ENCODE measurements around the gene ONECUT3. TPM values are rescaled to one million over a fixed set of nuclear protein-coding genes. Genes with fewer than 3 reads are reported as not detected.
A peak's percentile ranks its signal among the peaks of the same experiment; 100 is the strongest.

Gene ONECUT3
- total and polyA plus RNA-seq, 9 of the 15 experiments (the other 6 are each of a cell fraction or from before 2014, with no cell fraction given): not detected

DNA sequence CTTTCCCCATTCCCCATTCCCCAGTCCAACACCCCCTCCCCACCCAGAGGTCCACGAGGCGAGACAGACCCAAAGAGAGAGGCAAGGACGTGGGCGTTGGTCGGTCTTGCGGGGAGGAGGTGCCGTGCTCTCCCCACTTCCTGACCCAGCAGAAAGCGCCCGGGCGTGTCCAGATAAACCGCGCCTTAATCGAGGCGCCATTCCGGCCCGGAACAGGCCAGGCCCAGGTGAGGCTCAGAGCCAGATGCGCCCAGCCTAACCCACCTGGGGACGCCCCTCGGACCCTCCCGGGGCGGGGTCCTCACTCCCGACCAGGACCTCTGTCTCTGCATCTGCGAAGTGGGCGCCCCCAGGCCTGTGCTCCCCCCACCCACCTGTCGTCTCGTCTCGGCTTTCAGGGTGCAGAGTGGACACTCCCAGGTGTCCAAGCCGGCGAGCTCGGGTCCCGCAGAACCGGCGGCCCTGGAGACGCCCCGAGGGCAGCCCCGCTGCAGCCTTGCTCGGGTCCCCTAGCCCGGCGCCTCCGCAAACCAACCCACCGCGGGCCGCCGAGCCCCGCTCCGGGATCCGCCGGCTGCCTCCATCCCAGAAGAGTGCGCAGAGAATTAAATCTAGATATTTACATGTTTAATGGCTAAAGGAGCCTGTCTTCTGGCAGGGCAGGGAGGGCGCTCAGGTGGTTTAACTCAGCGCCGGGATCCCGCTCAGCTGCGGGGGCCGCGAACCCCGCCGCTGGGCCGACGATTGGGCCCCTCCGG, 5.0 kb upstream of the ONECUT3 start (continued):
- TF ChIP-seq, protein P1, sequence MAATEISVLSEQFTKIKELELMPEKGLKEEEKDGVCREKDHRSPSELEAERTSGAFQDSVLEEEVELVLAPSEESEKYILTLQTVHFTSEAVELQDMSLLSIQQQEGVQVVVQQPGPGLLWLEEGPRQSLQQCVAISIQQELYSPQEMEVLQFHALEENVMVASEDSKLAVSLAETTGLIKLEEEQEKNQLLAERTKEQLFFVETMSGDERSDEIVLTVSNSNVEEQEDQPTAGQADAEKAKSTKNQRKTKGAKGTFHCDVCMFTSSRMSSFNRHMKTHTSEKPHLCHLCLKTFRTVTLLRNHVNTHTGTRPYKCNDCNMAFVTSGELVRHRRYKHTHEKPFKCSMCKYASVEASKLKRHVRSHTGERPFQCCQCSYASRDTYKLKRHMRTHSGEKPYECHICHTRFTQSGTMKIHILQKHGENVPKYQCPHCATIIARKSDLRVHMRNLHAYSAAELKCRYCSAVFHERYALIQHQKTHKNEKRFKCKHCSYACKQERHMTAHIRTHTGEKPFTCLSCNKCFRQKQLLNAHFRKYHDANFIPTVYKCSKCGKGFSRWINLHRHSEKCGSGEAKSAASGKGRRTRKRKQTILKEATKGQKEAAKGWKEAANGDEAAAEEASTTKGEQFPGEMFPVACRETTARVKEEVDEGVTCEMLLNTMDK (IDR thresholded peaks at IDR 0.05; ENCODE audit: borderline replicate concordance, insufficient read depth, low read depth, low read length, poor library complexity, severe bottlenecking): no peak
- TF ChIP-seq ZNF589 (CRISPR knock-in tag; IDR thresholded peaks at IDR 0.05; ENCODE audit: low read depth) (0 out of 2 replicates have a peak, but pooled peaks have one; percentile 19), ZNF584 (CRISPR knock-in tag; IDR thresholded peaks at IDR 0.05; ENCODE audit: low read depth) (peak; percentile 39; the same call in 1 of the 2 replicates), RNF2 (IDR thresholded peaks at IDR 0.05) (0 out of 2 replicates have a peak, but pooled peaks have one; percentile 30), ASH1L (IDR thresholded peaks at IDR 0.05; ENCODE audit: borderline replicate concordance, low read depth, partially characterized antibody) (no peak), MCM7 (IDR thresholded peaks at IDR 0.05) (no peak), TAF15 (IDR thresholded peaks at IDR 0.05; ENCODE audit: low read depth, low read length) (no peak), BRD4 (IDR thresholded peaks at IDR 0.05) (peak; percentile 87; the same call in 1 of the 2 replicates), NFE2 (IDR thresholded peaks at IDR 0.05; ENCODE audit: low read depth) (no peak; the same call in 1 of the 2 replicates), KAT8 (IDR thresholded peaks at IDR 0.05; ENCODE audit: low read depth) (no peak), ETV5 (CRISPR knock-in tag; IDR thresholded peaks at IDR 0.05; ENCODE audit: low read depth) (peak; percentile 52; the same call in 1 of the 2 replicates), ADNP (tag; IDR thresholded peaks at IDR 0.05) (no peak)
- TF ChIP-seq, protein P2, sequence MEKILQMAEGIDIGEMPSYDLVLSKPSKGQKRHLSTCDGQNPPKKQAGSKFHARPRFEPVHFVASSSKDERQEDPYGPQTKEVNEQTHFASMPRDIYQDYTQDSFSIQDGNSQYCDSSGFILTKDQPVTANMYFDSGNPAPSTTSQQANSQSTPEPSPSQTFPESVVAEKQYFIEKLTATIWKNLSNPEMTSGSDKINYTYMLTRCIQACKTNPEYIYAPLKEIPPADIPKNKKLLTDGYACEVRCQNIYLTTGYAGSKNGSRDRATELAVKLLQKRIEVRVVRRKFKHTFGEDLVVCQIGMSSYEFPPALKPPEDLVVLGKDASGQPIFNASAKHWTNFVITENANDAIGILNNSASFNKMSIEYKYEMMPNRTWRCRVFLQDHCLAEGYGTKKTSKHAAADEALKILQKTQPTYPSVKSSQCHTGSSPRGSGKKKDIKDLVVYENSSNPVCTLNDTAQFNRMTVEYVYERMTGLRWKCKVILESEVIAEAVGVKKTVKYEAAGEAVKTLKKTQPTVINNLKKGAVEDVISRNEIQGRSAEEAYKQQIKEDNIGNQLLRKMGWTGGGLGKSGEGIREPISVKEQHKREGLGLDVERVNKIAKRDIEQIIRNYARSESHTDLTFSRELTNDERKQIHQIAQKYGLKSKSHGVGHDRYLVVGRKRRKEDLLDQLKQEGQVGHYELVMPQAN (IDR thresholded peaks at IDR 0.05; ENCODE audit: borderline replicate concordance): no peak
- TF ChIP-seq, protein P3, sequence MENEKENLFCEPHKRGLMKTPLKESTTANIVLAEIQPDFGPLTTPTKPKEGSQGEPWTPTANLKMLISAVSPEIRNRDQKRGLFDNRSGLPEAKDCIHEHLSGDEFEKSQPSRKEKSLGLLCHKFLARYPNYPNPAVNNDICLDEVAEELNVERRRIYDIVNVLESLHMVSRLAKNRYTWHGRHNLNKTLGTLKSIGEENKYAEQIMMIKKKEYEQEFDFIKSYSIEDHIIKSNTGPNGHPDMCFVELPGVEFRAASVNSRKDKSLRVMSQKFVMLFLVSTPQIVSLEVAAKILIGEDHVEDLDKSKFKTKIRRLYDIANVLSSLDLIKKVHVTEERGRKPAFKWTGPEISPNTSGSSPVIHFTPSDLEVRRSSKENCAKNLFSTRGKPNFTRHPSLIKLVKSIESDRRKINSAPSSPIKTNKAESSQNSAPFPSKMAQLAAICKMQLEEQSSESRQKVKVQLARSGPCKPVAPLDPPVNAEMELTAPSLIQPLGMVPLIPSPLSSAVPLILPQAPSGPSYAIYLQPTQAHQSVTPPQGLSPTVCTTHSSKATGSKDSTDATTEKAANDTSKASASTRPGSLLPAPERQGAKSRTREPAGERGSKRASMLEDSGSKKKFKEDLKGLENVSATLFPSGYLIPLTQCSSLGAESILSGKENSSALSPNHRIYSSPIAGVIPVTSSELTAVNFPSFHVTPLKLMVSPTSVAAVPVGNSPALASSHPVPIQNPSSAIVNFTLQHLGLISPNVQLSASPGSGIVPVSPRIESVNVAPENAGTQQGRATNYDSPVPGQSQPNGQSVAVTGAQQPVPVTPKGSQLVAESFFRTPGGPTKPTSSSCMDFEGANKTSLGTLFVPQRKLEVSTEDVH (IDR thresholded peaks at IDR 0.05; ENCODE audit: low read depth, partially characterized antibody): no peak
- TF ChIP-seq, protein P4, sequence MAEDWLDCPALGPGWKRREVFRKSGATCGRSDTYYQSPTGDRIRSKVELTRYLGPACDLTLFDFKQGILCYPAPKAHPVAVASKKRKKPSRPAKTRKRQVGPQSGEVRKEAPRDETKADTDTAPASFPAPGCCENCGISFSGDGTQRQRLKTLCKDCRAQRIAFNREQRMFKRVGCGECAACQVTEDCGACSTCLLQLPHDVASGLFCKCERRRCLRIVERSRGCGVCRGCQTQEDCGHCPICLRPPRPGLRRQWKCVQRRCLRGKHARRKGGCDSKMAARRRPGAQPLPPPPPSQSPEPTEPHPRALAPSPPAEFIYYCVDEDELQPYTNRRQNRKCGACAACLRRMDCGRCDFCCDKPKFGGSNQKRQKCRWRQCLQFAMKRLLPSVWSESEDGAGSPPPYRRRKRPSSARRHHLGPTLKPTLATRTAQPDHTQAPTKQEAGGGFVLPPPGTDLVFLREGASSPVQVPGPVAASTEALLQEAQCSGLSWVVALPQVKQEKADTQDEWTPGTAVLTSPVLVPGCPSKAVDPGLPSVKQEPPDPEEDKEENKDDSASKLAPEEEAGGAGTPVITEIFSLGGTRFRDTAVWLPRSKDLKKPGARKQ (CRISPR knock-in tag; IDR thresholded peaks at IDR 0.05): no peak
- TF ChIP-seq, protein P5, sequence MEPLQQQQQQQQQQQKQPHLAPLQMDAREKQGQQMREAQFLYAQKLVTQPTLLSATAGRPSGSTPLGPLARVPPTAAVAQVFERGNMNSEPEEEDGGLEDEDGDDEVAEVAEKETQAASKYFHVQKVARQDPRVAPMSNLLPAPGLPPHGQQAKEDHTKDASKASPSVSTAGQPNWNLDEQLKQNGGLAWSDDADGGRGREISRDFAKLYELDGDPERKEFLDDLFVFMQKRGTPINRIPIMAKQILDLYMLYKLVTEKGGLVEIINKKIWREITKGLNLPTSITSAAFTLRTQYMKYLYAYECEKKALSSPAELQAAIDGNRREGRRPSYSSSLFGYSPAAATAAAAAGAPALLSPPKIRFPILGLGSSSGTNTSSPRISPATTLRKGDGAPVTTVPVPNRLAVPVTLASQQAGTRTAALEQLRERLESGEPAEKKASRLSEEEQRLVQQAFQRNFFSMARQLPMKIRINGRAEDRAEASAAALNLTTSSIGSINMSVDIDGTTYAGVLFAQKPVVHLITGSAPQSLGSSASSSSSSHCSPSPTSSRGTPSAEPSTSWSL (CRISPR knock-in tag; IDR thresholded peaks at IDR 0.05; ENCODE audit: borderline replicate concordance): no peak
